NAMALWA (cell line): ENCODE data around the gene MDFI.

Experiments
- DNase-seq: peaks from one replicate; pipeline ENCODE4 v3.0.0-alpha.2; 2015; ENCODE audit warnings: low spot score

The MDFI gene

GRCh38 chr6:41638002-41638934 lies at the start of gene MDFI:
TSS of gene MDFI (plus strand) at chr6:41638468. CDS start at chr6:41638750, 282 bp downstream.
- no peak for DNase-seq

DNA sequence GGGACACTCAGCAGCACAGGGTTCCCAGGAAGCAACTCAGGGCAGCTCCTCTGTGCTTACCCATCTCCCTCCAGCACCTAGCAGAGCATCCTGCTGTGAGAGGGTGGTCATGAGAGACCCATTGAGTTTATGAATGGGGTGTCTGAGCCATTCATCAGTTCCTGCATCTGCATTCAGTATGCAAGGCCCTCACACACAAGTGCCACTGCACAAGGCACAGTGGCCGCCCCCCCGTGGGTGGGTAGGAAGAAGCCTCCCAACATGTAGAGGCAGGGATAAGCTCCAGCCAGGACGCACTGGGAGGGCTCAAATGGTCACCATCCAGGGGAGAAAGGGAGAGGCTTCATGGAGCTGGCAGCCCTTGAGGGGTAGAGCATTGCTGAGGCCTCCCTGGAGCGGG lies 49.0 kb upstream of the MDFI start:
- DNase-seq, result no peak

DNA sequence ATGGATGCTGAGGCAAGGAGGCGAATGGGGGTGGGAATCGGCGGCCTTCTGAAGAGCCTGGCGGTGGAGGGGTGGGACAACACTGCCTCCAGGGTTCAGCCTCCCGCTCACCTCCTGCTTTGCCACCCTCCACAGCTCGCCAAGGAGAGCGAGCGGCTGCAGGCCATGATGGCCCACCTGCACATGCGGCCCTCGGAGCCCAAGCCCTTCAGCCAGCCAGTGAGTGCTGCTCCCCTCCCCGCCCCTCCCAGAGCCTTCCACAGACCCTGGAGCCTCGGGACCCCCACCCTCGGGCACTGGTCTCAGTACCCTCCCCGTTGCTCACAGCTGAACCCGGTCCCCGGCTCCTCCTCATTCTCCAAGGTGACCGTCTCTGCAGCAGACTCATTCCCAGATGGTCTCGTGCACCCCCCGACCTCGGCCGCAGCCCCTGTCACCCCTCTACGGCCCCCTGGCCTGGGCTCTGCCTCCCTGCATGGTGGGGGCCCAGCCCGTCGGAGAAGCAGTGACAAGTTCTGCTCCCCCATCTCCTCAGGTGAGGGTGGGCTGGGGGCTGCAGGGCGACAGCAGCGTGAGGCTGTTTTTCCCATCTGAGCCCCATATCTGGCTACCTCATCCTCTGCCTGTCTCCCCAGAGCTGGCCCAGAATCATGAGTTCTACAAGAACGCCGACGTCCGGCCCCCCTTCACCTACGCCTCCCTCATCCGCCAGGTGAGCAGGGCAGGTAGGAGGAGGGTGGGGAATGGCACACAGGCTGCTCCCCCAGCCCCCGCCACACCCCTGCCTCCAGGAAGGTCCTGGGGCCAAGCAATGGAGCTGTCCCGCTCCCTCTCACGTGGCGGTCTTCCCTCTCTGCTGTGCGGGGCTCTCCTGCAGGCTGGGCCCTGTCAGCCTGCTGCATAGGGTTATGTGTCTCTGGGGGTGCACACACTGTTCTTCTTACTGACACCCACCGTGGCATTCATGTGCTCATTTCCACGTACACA lies 48.3 kb upstream of the MDFI start:
- no peak for DNase-seq

DNA sequence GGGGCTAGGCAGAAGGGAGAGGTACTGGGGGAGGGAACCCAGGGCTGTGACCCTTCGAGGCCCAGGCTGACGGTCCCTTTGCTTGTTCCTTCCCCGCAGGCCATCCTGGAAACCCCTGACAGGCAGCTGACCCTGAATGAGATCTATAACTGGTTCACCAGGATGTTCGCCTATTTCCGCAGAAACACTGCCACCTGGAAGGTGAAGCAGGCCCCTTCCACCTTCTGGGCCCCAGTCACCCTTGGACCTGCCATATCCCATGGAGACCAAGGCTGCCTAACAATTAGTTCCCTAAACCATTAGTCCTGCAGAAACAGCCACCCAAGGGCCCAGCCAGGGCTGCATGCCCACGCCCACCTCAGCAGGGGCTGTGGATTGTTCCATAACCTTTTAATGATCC lies 47.1 kb upstream of the MDFI start:
- no peak for DNase-seq

GRCh38 chr6:41591859-41592502 lies 46.3 kb upstream of the MDFI start:
- DNase-seq, result peak; percentile 84

DNA sequence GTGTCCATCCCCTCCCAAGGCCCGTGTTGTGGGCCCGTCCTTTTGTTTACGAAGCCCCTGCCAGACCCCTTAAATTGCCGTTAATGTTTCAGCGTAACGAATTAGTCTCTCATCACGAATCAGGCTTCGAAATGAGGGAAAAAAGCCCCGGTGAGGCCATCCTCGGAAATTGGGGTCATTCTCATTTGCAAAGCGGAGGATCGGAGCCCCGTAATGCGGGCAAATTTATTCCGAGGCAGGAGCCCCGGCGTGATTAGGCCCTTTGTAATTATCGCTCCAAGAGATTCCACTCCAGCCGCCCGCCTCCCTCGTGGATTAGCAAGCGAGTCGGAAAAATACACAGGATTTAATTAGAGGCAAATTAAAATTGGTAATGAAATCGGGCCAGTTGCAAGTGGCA lies 44.9 kb upstream of the MDFI start:
- DNase-seq, result no peak

- DNase-seq, result no peak
These were observed 44.4 kb upstream of the MDFI start for GRCh38 chr6:41593839-41594238.

GRCh38 chr6:41594326-41594725 lies 43.9 kb upstream of the MDFI start:
- no peak for DNase-seq

DNA sequence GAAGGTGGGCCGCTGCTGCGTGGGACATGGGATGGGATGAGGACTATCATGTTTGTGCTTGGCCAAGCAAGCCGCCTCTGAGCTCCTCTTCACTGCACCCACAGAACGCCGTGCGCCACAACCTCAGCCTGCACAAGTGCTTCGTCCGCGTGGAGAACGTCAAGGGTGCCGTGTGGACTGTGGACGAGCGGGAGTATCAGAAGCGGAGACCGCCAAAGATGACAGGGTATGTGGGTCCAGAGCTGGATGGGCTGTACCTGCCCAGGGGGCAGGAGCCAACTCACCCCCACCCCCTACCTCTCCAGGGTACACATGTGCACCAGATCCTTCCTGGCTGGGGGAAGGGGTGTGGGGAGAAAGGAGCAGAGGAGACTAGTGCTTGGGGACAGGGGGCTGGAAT lies 43.5 kb upstream of the MDFI start:
- DNase-seq, result no peak

- DNase-seq, result no peak
These were observed 43.1 kb upstream of the MDFI start for GRCh38 chr6:41595166-41595565.

DNA sequence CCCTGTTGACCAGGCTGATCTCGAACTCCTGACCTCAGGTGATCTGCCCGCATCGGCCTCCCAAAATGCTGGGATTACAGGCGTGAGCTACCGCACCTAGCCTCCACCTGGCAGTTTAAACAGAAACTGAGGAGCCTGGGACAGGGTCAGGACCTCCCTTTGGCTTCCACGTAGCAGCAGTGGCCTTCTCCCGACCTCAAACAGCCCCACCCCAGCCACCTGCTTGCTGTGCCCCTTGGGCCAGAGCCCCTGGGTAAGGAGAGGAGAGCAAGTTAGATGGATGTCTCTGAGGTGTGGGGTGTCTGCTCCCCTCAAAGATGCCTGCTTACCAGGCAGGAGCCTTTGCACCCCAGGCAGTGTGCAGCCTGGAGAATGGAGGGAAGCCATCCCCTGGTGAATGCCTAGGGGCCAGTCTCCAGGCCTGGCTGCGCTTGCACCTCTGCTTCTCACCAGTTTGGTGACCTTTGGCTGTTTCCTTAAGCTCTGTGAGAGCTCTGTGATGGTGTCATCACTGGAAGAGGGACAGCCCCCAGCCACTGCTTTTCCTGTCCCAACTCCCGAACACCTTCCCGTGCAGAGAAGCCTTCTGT lies 42.1 kb upstream of the MDFI start:
- DNase-seq, result no peak

- DNase-seq, result no peak
These were observed 41.5 kb upstream of the MDFI start for GRCh38 chr6:41596807-41597206.

DNA sequence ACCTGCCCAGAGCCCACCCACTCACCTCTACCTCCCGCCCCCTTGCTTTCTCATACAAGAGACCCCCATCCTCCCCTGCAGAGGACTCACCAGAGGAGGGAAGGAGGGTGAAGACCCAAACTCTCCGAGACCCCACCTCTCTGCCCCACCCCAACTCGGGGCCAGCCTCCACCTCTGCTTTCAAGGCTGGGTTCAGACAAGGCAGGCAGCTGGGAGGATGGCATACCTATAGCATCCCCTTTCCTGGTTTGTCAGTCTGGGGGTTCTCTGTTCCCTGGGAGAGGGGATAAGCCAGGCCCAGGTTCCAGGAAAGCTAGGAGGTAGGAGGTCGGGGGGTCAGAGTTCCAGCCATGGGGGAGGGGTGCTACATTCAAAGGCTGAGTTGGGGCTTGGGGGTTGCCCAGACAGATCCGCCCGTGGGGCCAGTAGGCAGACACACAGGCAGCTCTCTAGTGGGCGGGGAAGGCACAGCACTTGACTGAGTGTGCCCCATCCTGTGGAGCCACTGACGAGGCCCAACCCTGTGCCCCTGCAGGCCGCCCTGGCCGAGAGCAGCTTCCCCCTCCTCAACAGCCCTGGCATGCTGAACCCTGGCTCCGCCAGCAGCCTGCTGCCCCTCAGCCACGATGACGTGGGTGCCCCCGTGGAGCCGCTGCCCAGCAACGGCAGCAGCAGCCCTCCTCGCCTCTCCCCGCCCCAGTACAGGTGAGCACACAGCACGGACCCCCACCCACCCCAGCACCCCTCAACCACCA lies 40.8 kb upstream of the MDFI start:
- no peak for DNase-seq

DNA sequence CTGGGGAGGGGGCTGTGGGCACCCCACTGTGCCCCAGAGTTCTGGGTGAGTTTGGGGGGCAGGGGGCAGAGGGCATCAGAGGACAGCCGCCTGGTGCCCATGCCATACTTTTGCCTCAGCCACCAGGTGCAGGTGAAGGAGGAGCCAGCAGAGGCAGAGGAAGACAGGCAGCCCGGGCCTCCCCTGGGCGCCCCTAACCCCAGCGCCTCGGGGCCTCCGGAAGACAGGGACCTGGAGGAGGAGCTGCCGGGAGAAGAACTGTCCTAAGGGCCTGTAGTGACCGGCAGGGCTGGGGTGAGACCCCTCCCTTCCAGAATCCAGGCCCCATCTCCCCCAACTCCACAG lies 39.6 kb upstream of the MDFI start:
- no peak for DNase-seq

DNA sequence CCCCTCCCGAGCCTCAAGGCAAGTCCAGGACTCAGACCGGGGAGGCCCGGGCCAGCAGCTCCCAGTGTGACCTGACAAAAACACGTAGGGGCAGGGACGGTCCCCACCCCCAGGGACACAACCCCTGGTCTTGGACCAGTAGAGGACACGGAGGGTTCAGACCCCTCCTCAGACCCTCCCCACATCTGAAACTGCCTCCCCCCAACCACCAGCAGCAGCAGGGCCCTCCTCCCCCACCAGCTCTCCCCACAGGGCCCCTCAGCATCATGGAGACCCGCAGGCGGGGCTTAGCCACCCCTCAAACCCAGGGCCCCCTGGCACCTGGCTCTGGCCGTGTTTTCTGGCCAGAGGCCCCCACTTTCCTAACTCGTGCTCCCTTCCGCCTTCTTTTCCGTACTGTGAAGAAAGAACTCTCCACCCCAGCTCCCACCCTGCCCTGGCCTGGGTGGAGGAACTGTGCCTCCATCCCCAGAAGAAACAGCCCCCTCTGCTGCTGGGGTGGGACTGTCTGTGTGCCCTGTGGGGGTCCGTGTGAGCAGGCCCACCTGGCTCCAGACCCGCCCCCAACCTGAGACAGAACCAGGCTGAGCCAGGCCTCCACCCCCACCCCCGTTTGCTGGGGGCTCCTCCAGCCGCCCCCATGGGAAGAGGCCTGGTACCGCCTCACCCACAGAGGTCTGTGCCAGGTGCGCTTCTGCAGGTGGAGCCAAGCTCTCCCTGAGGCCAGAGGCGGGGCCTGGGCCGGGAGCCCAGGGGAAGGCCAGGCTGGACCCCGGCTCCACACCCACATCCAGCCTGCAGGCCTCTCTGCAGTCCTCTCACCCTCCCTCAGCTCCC lies 39.0 kb upstream of the MDFI start:
- DNase-seq, result no peak

DNA sequence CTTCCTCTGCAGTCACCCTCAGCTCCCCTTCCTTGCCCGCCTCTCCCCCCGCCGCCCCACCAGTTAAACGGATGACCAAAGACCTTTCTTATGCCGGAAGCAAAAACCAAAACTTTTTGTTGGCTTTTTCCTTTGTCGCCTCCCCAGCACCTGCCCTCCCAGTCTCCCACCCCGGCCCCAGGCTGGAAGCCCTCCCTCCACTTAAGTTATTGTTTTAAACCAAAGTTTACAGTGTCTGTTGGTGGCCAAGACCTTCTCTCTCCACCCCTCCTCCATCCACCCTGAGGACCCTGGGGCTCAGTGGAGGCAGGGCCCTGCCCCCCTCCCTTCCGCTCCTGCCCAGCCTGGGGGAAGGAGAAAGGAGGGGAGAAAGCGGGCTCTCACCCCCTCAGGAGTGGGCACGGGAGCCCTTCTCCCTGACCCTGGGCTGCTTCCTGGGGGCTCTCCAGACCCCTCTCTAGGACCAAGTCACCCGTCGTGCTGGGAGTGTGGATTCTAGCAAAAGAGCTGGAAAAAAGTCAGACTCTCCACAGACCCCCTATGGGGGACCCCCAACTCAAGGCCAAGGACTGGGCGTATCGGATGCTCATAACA lies 38.3 kb upstream of the MDFI start:
- DNase-seq, result no peak

- no peak for DNase-seq
These were observed 37.6 kb upstream of the MDFI start for GRCh38 chr6:41600499-41601247.

GRCh38 chr6:41601248-41601549 lies 37.1 kb upstream of the MDFI start:
- DNase-seq, result no peak

DNA sequence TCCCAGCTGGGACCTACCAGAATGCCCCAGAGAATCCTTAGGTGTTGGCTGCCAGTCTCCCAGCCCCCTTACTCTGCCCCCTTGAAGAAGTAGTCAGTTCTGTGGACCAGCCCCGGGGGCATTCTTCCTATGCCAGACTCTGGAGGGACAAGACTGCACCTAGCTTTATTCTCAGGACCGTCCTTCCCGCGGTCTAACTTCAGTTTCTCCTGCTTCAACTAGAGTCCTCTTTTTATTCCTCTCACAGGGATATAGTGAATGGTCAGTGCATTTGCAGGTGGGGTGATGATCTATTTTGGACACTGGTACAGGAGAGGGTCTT lies 35.9 kb upstream of the MDFI start:
- DNase-seq, result no peak
